H1 (cell line): ENCODE measurements around the gene OR11A1. TPM values are rescaled to one million over a fixed set of nuclear protein-coding genes. Genes with fewer than 3 reads are reported as not detected.

Experiments used
- CTCF ChIA-PET: fragments of 300-600 bp; sonication (Branson Sonifier 250); formaldehyde crosslinking; loops from one replicate; lab custom pipeline; 2021; ENCODE audit not compliant: partially characterized antibody; lab: Charles Lee
- POLR2A ChIA-PET: fragments of 300-600 bp; sonication (Branson Sonifier 250); formaldehyde crosslinking; loops from one replicate; lab custom pipeline; 2021; ENCODE audit warnings: inconsistent platforms; ENCODE audit not compliant: partially characterized antibody; lab: Charles Lee
- DNase-seq, 2 experiments: peaks; one replicate each; pipeline versions ENCODE4 v3.0.0 to v3.0.0-alpha.2; 2010 to 2022; ENCODE audit warnings: low spot score in 2 of 2, low read depth in 1 of 2, mixed read lengths in 1 of 2
- FAIRE-seq: peaks from 2 replicates; lab custom pipeline; 2011; peaks lifted over from hg19 to GRCh38; lab: Jason Lieb, UNC
- H2AFZ ChIP-seq: 2 replicates; pipeline ENCODE4 v1.8.1; 2012; ENCODE audit warnings: low read length, inconsistent platforms
- H2AK5ac ChIP-seq: 2 replicates; pipeline ENCODE4 v1.6.1; 2013; ENCODE audit warnings: low read depth, low read length
- H2BK120ac ChIP-seq: replicated peaks from 2 replicates; pipeline ENCODE3; 2013; ENCODE audit warnings: low read depth, low read length, inconsistent platforms
- H2BK12ac ChIP-seq: 2 replicates; pipeline ENCODE4 v1.6.1; 2013; ENCODE audit warnings: low read depth, low read length
- H2BK15ac ChIP-seq: 2 replicates; pipeline ENCODE4 v1.6.1; 2013; ENCODE audit warnings: low read length
- H2BK20ac ChIP-seq: 2 replicates; pipeline ENCODE4 v1.6.1; 2013; ENCODE audit warnings: low read length
- H2BK5ac ChIP-seq: 2 replicates; pipeline ENCODE4 v1.6.1; 2013; ENCODE audit warnings: low read depth, low read length
- H3K14ac ChIP-seq: 2 replicates; pipeline ENCODE4 v1.6.1; 2013; ENCODE audit warnings: inconsistent platforms; ENCODE audit not compliant: insufficient read length
- H3K18ac ChIP-seq: 2 replicates; pipeline ENCODE4 v1.6.1; 2013; ENCODE audit warnings: low read length; ENCODE audit errors: extremely low read depth
- H3K23ac ChIP-seq: 2 replicates; pipeline ENCODE4 v1.6.1; 2013; ENCODE audit warnings: inconsistent platforms; ENCODE audit not compliant: insufficient read length
- H3K23me2 ChIP-seq: 2 replicates; pipeline ENCODE4 v1.6.1; 2013; ENCODE audit warnings: low read depth, low read length
- H3K27ac ChIP-seq: 2 replicates; pipeline ENCODE4 v1.6.1; 2011; ENCODE audit warnings: low read depth, low read length, inconsistent platforms
- H3K27me3 ChIP-seq, 4 experiments: replicated peaks in 1 of 4; 1 replicate in 1 of 4; 2 replicates in 3 of 4; pipeline versions ENCODE4 v1.6.1 to v1.8.1; 2011 to 2013; ENCODE audit warnings: low read length in 3 of 4, mild to moderate bottlenecking in 3 of 4, inconsistent platforms in 2 of 4, mixed read lengths in 2 of 4, moderate library complexity in 1 of 4; ENCODE audit not compliant: control insufficient read depth in 3 of 4, insufficient read depth in 3 of 4; ENCODE audit errors: extremely low read depth in 1 of 4
- H3K36me3 ChIP-seq, 4 experiments: 2 replicates each; pipeline versions ENCODE4 v1.6.1 to v1.8.1; 2011 to 2013; ENCODE audit warnings: mild to moderate bottlenecking in 4 of 4, low read length in 3 of 4, moderate library complexity in 2 of 4, control low read depth in 1 of 4, inconsistent platforms in 1 of 4; ENCODE audit not compliant: insufficient read depth in 4 of 4, control insufficient read depth in 2 of 4
- H3K4ac ChIP-seq: replicated peaks from 2 replicates; pipeline ENCODE3; 2013; ENCODE audit warnings: low read length, low read depth, mixed read lengths, inconsistent platforms; ENCODE audit not compliant: insufficient read length
- H3K4me1 ChIP-seq, 4 experiments: replicated peaks in 1 of 4; 1 replicate in 1 of 4; 2 replicates in 3 of 4; pipeline versions ENCODE4 v1.6.1 to v1.8.1; 2011 to 2013; ENCODE audit warnings: low read length in 3 of 4, inconsistent platforms in 2 of 4, mixed read lengths in 1 of 4; ENCODE audit not compliant: insufficient read depth in 4 of 4, control insufficient read depth in 3 of 4
- H3K4me2 ChIP-seq, 2 experiments: 2 replicates each; pipeline versions ENCODE4 v1.6.1 to v1.8.1; 2011 to 2013; ENCODE audit warnings: low read depth in 2 of 2, low read length in 2 of 2, control low read depth in 1 of 2, inconsistent platforms in 1 of 2, mild to moderate bottlenecking in 1 of 2; ENCODE audit not compliant: insufficient read depth in 1 of 2
- H3K4me3 ChIP-seq, 4 experiments: fragments of 200-600, 300-600 bp in 1 of 4; sonication (generic), shearing (Covaris generic), sonication (Bioruptor Twin) in 1 of 4; 2 replicates each; pipeline versions ENCODE4 v1.5.1 to v1.8.1; 2011 to 2016; ENCODE audit warnings: low read length in 4 of 4, low read depth in 3 of 4, control low read depth in 2 of 4, inconsistent platforms in 2 of 4, mild to moderate bottlenecking in 2 of 4, mixed read lengths in 1 of 4, moderate library complexity in 1 of 4; ENCODE audit not compliant: insufficient read depth in 2 of 4; ENCODE audit errors: extremely low read depth in 1 of 4
- H3K56ac ChIP-seq: replicated peaks from 2 replicates; pipeline ENCODE3; 2013; ENCODE audit warnings: low read depth, mild to moderate bottlenecking, mixed read lengths, low read length, inconsistent platforms; ENCODE audit not compliant: insufficient read length
- H3K79me1 ChIP-seq: 2 replicates; pipeline ENCODE4 v1.6.1; 2013; ENCODE audit warnings: low read depth, low read length, control low read depth
- H3K79me2 ChIP-seq, 2 experiments: 2 replicates each; pipeline versions ENCODE4 v1.6.1 to v1.8.1; 2012 to 2013; ENCODE audit warnings: low read length in 2 of 2, mild to moderate bottlenecking in 2 of 2, inconsistent platforms in 1 of 2; ENCODE audit not compliant: insufficient read depth in 2 of 2, control insufficient read depth in 1 of 2
- H3K9ac ChIP-seq, 4 experiments: replicated peaks in 1 of 4; 1 replicate in 1 of 4; 2 replicates in 3 of 4; pipeline versions ENCODE4 v1.6.1 to v1.8.1; 2011 to 2013; ENCODE audit warnings: low read depth in 3 of 4, low read length in 3 of 4, control low read depth in 2 of 4, mild to moderate bottlenecking in 2 of 4, moderate library complexity in 2 of 4, inconsistent platforms in 1 of 4; ENCODE audit errors: extremely low read depth in 1 of 4
- H3K9me3 ChIP-seq, 2 experiments: 2 replicates each; pipeline versions ENCODE4 v1.6.1 to v1.8.1; 2012 to 2013; ENCODE audit warnings: mild to moderate bottlenecking in 2 of 2, moderate library complexity in 2 of 2, control low read depth in 1 of 2, inconsistent platforms in 1 of 2, low read depth in 1 of 2, low read length in 1 of 2, mixed read lengths in 1 of 2; ENCODE audit not compliant: insufficient read depth in 2 of 2
- H4K20me1 ChIP-seq, 2 experiments: replicated peaks in 1 of 2; 2 replicates each; pipeline versions ENCODE3 to v1.8.1; 2011 to 2013; ENCODE audit warnings: inconsistent platforms in 2 of 2, low read length in 2 of 2, mild to moderate bottlenecking in 1 of 2; ENCODE audit not compliant: insufficient read depth in 2 of 2, control insufficient read depth in 1 of 2
- H4K5ac ChIP-seq: 2 replicates; pipeline ENCODE4 v1.6.1; 2013; ENCODE audit warnings: low read length, low read depth, mixed read lengths, inconsistent platforms; ENCODE audit not compliant: insufficient read length
- H4K8ac ChIP-seq: 2 replicates; pipeline ENCODE4 v1.8.0; 2013; ENCODE audit warnings: mild to moderate bottlenecking, moderate library complexity, low read length, inconsistent platforms; ENCODE audit not compliant: insufficient read depth; ENCODE audit errors: extremely low read depth
- H4K91ac ChIP-seq: replicated peaks from 2 replicates; pipeline ENCODE3; 2013; ENCODE audit warnings: low read length, mixed read lengths, inconsistent platforms; ENCODE audit not compliant: insufficient read length
- ASH2L ChIP-seq: fragments of 200-600, 300-600 bp; sonication (generic); IDR thresholded peaks from one replicate; pipeline ENCODE4 v1.7.1; 2017; ENCODE audit warnings: low read length
- CBX5 ChIP-seq: fragments of 300-800, 300-1000 bp; sonication (generic); IDR thresholded peaks from 2 replicates; pipeline ENCODE4 v1.7.1; 2016; ENCODE audit warnings: antibody characterized with exemption, low read length, low read depth
- CBX8 ChIP-seq: fragments of 300-800, 300-1000 bp; sonication (generic); IDR thresholded peaks from 2 replicates; pipeline ENCODE4 v1.7.1; 2016; ENCODE audit warnings: low read depth, low read length, borderline replicate concordance
- CHD2 ChIP-seq: IDR thresholded peaks from 2 replicates; pipeline ENCODE4 v1.6.1; 2012; ENCODE audit warnings: low read length, improper control_type of control experiment
- CREB1 ChIP-seq: IDR thresholded peaks from 2 replicates; pipeline ENCODE4 v1.6.1; 2012; ENCODE audit warnings: inconsistent platforms
- EP300 ChIP-seq, 2 experiments: IDR thresholded peaks; 1 replicate in 1 of 2; 2 replicates in 1 of 2; pipeline ENCODE4 v1.6.1; 2011 to 2012; ENCODE audit warnings: low read depth in 2 of 2, low read length in 2 of 2, mild to moderate bottlenecking in 2 of 2, borderline replicate concordance in 1 of 2, inconsistent platforms in 1 of 2, moderate library complexity in 1 of 2
- FOSL1 ChIP-seq: IDR thresholded peaks from 2 replicates; pipeline ENCODE4 v1.6.1; 2011; ENCODE audit warnings: mild to moderate bottlenecking, low read depth, low read length, moderate library complexity; ENCODE audit not compliant: insufficient read depth
- JUND ChIP-seq: IDR thresholded peaks from 2 replicates; pipeline ENCODE4 v1.6.1; 2011; ENCODE audit warnings: mild to moderate bottlenecking, improper control_type of control experiment, low read length
- RNF2 ChIP-seq: fragments of 200-900, 300-1000 bp; sonication (generic); IDR thresholded peaks from 2 replicates; pipeline ENCODE4 v1.7.1; 2016; ENCODE audit warnings: borderline replicate concordance, low read depth, mild to moderate bottlenecking, antibody characterized with exemption, low read length; ENCODE audit not compliant: poor library complexity, severe bottlenecking; ENCODE audit errors: missing control alignments
- SAP30 ChIP-seq: fragments of 300-600 bp; sonication (generic); IDR thresholded peaks from 2 replicates; pipeline ENCODE4 v1.7.1; 2012; ENCODE audit warnings: low read length, moderate library complexity, mild to moderate bottlenecking, inconsistent platforms; ENCODE audit not compliant: insufficient read depth, insufficient replicate concordance
- TAF1 ChIP-seq: IDR thresholded peaks from 2 replicates; pipeline ENCODE4 v1.6.1; 2011; ENCODE audit warnings: mild to moderate bottlenecking, low read depth, low read length
- TAF7 ChIP-seq: optimal IDR thresholded peaks from 2 replicates; pipeline ENCODE3; 2011; ENCODE audit warnings: low read depth, mild to moderate bottlenecking, inconsistent platforms, low read length, moderate library complexity, borderline replicate concordance
- USF2 ChIP-seq: IDR thresholded peaks from 2 replicates; pipeline ENCODE4 v1.6.1; 2011; ENCODE audit warnings: low read length, improper control_type of control experiment
- WGBS, 2 experiments: shearing (Covaris generic) in 1 of 2; methylation state at CpG; one replicate each; pipeline versions ENCODE4 v1.1.6 to v1.1.7; 2013 to 2015; ENCODE audit warnings: low lambda C conversion rate in 2 of 2, mixed read lengths in 2 of 2, inconsistent platforms in 1 of 2, low coverage in 1 of 2, missing lambda C conversion rate in 1 of 2; ENCODE audit not compliant: insufficient replicate concordance in 2 of 2, insufficient coverage in 1 of 2, insufficient read length in 1 of 2; ENCODE audit errors: extremely low coverage in 1 of 2, missing lambda C conversion rate in 1 of 2; 5-methylcytosine and 5-hydroxymethylcytosine counted together
- polyA plus RNA-seq, 7 experiments: library from polyadenylated mRNA; depleted of rRNA in 3 of 7; stranded (reverse) in 5 of 7; unstranded in 2 of 7; fragments of >200 nt in 5 of 7; fragments of 200-250 nt in 2 of 7; gene quantifications; 1 replicate in 5 of 7; 2 replicates in 1 of 7; 4 replicates in 1 of 7; pipeline versions ENCODE4 v1.2.1 to v1.2.3, GENCODE V29; 2011 to 2013; ENCODE audit warnings: missing spikeins in 2 of 7, mixed read lengths in 2 of 7
- total RNA-seq: library from RNA; stranded (reverse); fragmentation: NEBNext Ultra II Directional; extraction: Animal tissue kit (Norgen Biotek cat#: 25700); gene quantifications from 2 replicates; pipeline ENCODE4 v1.2.1, GENCODE V29; 2021

OR11A1 gene
- total and polyA plus RNA-seq, 2 of the 8 experiments (the other 6 are each of a cell fraction or from before 2014, with no cell fraction given), result not detected

DNA sequence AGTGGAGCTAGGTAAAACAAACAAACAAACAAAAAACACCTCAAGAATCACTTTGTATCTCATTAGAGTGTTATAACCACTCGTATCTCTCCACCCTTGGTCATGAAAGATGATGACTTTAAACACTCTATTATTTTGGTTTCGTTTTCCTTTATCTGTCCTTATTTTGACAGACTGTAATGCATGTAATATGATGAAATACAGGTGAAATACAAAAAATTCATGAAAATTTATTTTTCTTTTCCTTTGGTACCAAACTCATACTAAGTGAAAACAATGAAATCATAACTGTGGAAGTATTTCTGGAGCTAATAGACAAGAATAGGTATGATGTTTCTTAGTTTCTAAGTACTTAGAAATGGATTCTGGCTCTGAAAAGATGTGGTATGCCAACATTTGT lies 57.3 kb downstream of the OR11A1 start:
- no peak overlapping the region for H3K18ac ChIP-seq
- no peak overlapping the region for H2BK15ac ChIP-seq
- no peaks in the 10 kb centered on the region for H3K23me2 ChIP-seq
- H3K9ac ChIP-seq, result no peak overlapping the region
- 94% methylated on average over 2 of the region's 2 CpGs; no CpG with 5 or more reads in 1 of the 2 experiments for WGBS, 2 experiments
- H2BK5ac ChIP-seq, result no peak overlapping the region
- no peak overlapping the region for H3K23ac ChIP-seq
- H2BK20ac ChIP-seq, result no peak overlapping the region
- H4K20me1 ChIP-seq, result no peaks in the 10 kb centered on the region
- no peak overlapping the region for H2BK12ac ChIP-seq
- no peak overlapping the region for H2AK5ac ChIP-seq
- no peak overlapping the region for H3K4ac ChIP-seq
- no peak overlapping the region for H3K4me2 ChIP-seq
- ChIA-PET POLR2A (no interaction called here), CTCF (no interaction called here)
- no peak overlapping the region for H3K14ac ChIP-seq
- FAIRE-seq, result no peak
- no peaks in the 10 kb centered on the region for H3K79me1 ChIP-seq
- H2AFZ ChIP-seq, result no peak overlapping the region
- H3K56ac ChIP-seq, result no peak overlapping the region
- no peak overlapping the region for H4K5ac ChIP-seq
- H3K27ac ChIP-seq, result no peak overlapping the region
- H3K4me1 ChIP-seq, result no peaks in the 10 kb centered on the region
- H3K27me3 ChIP-seq, result no peaks in the 10 kb centered on the region
- no peaks in the 10 kb centered on the region for H3K79me2 ChIP-seq
- no peak overlapping the region for H4K91ac ChIP-seq
- H3K9me3 ChIP-seq, result no peaks in the 10 kb centered on the region
- H4K8ac ChIP-seq, result no peak overlapping the region
- no peak overlapping the region for H3K4me3 ChIP-seq
- H3K36me3 ChIP-seq, result no peaks in the 10 kb centered on the region
- no peak for DNase-seq
- no peak overlapping the region for H2BK120ac ChIP-seq
- TF ChIP-seq ASH2L (no peak), CHD2 (no peak), USF2 (no peak), SAP30 (no peak), CBX8 (no peak), TAF1 (no peak), FOSL1 (no peak), CREB1 (no peak), JUND (no peak), CBX5 (no peak), TAF7 (no peak), EP300 (IDR thresholded peaks at IDR 0.05; ENCODE audit: borderline replicate concordance in 1 of 2, low read depth in 2 of 2, low read length in 2 of 2) (no peak), RNF2 (no peak)
